Brain microvascular endothelial cell (primary cell): ENCODE results near the gene AMHR2.
"Not testable (repeated sequence)": the region's sequence is repeated elsewhere in the genome, so short reads cannot be mapped to it uniquely, and the experiment has no call there.

Source experiments
- DNase-seq: peaks from one replicate; pipeline ENCODE4 v3.0.0-alpha.2; 2020
- H3K27ac ChIP-seq: fragments of 250-450 bp; sonication (Bioruptor Pico); 2 replicates; pipeline ENCODE4 v1.5.1; 2020; ENCODE audit warnings: mild to moderate bottlenecking, moderate library complexity
- H3K27me3 ChIP-seq: fragments of 250-450 bp; sonication (Bioruptor Pico); replicated peaks from 2 replicates; pipeline ENCODE4 v1.5.1; 2020; ENCODE audit warnings: mild to moderate bottlenecking
- H3K36me3 ChIP-seq: fragments of 250-450 bp; sonication (Bioruptor Pico); replicated peaks from 2 replicates; pipeline ENCODE4 v1.5.1; 2020; ENCODE audit warnings: mild to moderate bottlenecking
- H3K4me3 ChIP-seq: 2 replicates; pipeline ENCODE4 v1.5.1; 2011; ENCODE audit warnings: low read depth, mild to moderate bottlenecking, control low read depth, low read length, moderate library complexity
- in situ Hi-C: cut with HindIII; loops from 2 replicates; pipeline ENCODE4 v1.10.0; 2017; ENCODE audit warnings: low sequenced_read_pairs, low pct_ligation_motif_present
- TF ChIP-seq, protein P1 (sequence below): IDR thresholded peaks from 2 replicates; pipeline ENCODE4 v1.5.1; 2011; ENCODE audit warnings: low read depth, mild to moderate bottlenecking, moderate library complexity, low read length, control low read depth, inconsistent platforms; ENCODE audit errors: missing control alignments

The AMHR2 gene

DNA sequence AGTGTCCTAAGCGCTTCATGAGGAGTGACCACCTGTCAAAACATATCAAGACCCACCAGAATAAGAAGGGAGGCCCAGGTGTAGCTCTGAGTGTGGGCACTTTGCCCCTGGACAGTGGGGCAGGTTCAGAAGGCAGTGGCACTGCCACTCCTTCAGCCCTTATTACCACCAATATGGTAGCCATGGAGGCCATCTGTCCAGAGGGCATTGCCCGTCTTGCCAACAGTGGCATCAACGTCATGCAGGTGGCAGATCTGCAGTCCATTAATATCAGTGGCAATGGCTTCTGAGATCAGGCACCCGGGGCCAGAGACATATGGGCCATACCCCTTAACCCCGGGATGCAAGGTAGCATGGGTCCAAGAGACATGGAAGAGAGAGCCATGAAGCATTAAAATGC lies 12.7 kb upstream of the AMHR2 start:
- Histone ChIP-seq H3K27ac (no peak overlapping the region), H3K27me3 (no peaks in the 10 kb centered on the region), H3K4me3 (no peak overlapping the region), H3K36me3 (peaks cover 44% of the 10 kb centered on the region)
- TF ChIP-seq, protein P1, sequence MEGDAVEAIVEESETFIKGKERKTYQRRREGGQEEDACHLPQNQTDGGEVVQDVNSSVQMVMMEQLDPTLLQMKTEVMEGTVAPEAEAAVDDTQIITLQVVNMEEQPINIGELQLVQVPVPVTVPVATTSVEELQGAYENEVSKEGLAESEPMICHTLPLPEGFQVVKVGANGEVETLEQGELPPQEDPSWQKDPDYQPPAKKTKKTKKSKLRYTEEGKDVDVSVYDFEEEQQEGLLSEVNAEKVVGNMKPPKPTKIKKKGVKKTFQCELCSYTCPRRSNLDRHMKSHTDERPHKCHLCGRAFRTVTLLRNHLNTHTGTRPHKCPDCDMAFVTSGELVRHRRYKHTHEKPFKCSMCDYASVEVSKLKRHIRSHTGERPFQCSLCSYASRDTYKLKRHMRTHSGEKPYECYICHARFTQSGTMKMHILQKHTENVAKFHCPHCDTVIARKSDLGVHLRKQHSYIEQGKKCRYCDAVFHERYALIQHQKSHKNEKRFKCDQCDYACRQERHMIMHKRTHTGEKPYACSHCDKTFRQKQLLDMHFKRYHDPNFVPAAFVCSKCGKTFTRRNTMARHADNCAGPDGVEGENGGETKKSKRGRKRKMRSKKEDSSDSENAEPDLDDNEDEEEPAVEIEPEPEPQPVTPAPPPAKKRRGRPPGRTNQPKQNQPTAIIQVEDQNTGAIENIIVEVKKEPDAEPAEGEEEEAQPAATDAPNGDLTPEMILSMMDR: no peak
- no peak for DNase-seq
- in situ Hi-C loops: no loop called here

GRCh38 chr12:53413485-53414204 lies 10.0 kb upstream of the AMHR2 start:
- no peak overlapping the region for H3K4me3 ChIP-seq
- TF ChIP-seq, protein P1: no peak
- no peak overlapping the region for H3K27ac ChIP-seq
- H3K27me3 ChIP-seq: no peaks in the 10 kb centered on the region
- no peak for DNase-seq
- in situ Hi-C loops: no loop called here
- H3K36me3 ChIP-seq: peaks cover 39% of the 10 kb centered on the region

DNA sequence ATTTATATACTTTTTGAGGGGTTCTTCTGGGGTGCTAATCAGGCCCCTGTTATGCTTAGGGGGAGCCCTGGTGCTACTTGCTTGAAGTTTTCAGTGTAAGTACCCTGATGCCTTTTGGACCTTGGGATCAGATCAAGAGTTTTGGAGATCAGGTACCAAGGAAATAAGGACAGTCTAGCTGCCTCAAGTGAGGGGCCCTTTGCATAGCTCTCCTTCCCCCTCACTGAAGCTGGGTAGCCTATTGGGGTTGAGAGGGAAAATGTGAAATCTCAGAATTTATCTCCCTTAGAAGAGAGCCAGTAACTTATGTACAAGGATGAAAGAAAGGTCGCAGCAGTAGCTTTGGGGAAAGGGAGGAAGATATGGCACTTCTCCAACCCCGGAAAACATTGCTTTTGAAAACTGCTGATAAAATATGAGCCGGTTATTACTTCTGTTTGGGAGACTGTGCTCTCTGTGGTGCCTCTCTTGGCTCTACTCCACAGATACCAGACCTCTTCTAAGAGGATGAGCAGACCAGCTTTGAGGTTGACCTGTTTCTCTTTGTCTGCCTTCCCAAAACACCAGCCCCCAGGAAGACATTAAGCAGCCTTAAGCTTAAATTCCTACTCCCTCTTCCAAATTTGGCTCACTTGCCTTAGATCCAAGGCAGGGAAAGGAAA lies 8.8 kb upstream of the AMHR2 start:
- H3K27me3 ChIP-seq: no peaks in the 10 kb centered on the region
- TF ChIP-seq, protein P1: no peak
- H3K27ac ChIP-seq: no peak overlapping the region
- DNase-seq: no peak
- peaks cover 27% of the 10 kb centered on the region for H3K36me3 ChIP-seq
- no peak overlapping the region for H3K4me3 ChIP-seq
- in situ Hi-C loops: no loop called here

DNA sequence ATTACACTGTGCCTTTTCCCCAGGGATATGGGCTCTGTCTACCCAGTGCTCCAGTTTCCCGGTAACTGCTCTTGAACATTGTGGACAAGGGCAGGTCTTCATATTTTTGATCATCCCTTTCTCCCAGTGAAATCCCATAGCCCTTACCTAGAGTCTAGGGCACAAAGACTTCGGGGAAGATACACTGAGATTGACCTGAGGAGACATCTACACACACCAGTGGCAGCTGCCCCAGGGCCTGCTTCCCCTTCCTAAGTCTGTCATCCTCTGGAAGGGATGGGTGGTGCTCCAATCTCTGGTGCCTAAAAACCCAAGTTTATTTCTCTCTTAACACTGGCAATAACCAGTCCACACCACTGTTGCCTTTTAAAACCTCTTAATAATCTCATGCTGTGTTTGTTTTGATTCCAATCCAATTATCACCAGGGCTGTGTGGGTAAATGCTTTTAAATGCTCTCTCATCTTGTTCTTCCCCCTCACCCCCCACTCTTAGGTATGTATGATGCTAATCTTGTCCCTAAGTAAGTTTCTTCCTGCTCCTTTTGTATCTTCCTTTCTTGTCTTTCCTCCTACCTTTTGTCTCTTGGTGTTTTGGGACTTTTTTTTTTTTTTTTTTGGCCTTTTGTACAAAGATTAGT lies 7.8 kb upstream of the AMHR2 start:
- DNase-seq, in situ Hi-C loops, H3K4me3 ChIP-seq: not testable (repeated sequence)

DNA sequence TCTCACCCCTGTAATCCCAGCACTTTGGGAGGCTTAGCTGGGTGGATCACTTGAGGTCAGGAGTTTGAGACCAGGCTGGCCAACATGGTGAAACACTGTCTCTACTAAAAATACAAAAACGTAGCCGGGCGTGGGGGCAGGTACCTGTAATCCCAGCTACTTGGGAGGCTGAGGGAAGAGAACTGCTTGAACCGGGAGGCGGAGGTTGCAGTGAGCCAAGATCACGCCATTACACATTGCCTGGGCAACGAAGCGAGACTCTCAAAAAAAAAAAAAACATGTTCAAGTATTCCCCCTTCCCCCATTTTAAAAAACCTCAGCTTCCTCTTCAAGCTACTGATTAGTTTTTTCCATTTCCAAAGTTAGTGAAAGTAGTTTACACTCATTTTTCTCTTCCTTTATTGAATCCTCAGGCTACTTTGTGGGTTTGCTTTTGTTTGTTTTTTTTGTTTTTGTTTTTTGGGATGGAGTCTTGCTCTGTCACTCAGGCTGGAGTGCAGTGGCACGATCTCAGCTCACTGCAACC lies 6.3 kb upstream of the AMHR2 start:
- DNase-seq, H3K4me3 ChIP-seq, H3K27me3 ChIP-seq, in situ Hi-C loops, H3K27ac ChIP-seq, H3K36me3 ChIP-seq: not testable (repeated sequence)

More for the DNA sequence above, 7.8 kb upstream of the AMHR2 start:
- H3K27me3 ChIP-seq, H3K27ac ChIP-seq: not testable (repeated sequence)
- peaks cover 17% of the 10 kb centered on the region for H3K36me3 ChIP-seq

DNA sequence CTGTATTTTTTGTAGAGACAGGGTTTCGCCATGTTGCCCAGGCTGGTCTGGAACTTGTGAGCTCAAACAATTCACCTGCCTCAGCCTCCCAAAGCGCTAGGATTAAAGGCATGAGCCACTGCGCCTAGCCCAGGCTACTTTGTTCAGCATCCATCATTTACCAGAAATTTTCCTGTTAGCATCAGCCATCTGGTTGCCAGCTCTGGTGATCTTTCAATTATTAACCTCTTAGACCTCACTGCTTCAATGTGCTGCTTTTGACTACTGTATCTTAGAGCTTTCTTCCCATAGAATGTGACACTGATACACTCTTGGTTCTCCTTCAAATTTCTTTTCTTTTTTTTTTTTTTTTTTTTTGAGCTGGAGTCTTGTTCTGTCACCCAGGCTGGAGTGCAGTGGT lies 5.4 kb upstream of the AMHR2 start:
- no peak overlapping the region for H3K27ac ChIP-seq

More for the DNA sequence above, 5.4 kb upstream of the AMHR2 start:
- Histone ChIP-seq H3K36me3 (no peaks in the 10 kb centered on the region), H3K4me3 (no peak overlapping the region), H3K27me3 (no peaks in the 10 kb centered on the region)
- TF ChIP-seq, protein P1: no peak
- in situ Hi-C loops: no loop called here
- DNase-seq: no peak
